Stomach (tissue), 9 donors: ENCODE data around the gene PLPPR2. TPM values are rescaled to one million over a fixed set of nuclear protein-coding genes. Genes with fewer than 3 reads are reported as not detected.
A peak's percentile ranks its signal among the peaks of the same experiment; 100 is the strongest.

Experiments
- DNase-seq, 2 donors: peaks; one replicate each; pipeline versions ENCODE4 v3.0.0 to v3.0.0-alpha.2; 2013 to 2019
- H3K27ac ChIP-seq, 5 donors: fragments of 200-600 bp in 4 of 5; sonication (generic) in 4 of 5; one replicate each; pipeline ENCODE4 v1.5.1; 2013 to 2019; ENCODE audit warnings: mild to moderate bottlenecking in 1 of 5, moderate library complexity in 1 of 5
- H3K27me3 ChIP-seq, 3 donors: fragments of 200-600 bp; sonication (generic); one replicate each; pipeline ENCODE4 v1.5.1; 2017 to 2019; ENCODE audit warnings: mixed run types in 1 of 3
- H3K36me3 ChIP-seq, 4 donors: fragments of 200-600 bp; sonication (generic); 1 replicate in 3 of 4; 2 replicates in 1 of 4; pipeline ENCODE4 v1.5.1; 2016 to 2019
- H3K4me1 ChIP-seq, 4 donors: fragments of 200-600 bp; sonication (generic); one replicate each; pipeline ENCODE4 v1.5.1; 2016 to 2019
- H3K4me3 ChIP-seq, 4 donors: fragments of 200-600 bp; sonication (generic) in 3 of 4; one replicate each; pipeline ENCODE4 v1.5.1; 2016 to 2019; ENCODE audit warnings: mild to moderate bottlenecking in 1 of 4
- H3K9me3 ChIP-seq, 4 donors: fragments of 200-600 bp; sonication (generic); one replicate each; pipeline ENCODE4 v1.5.1; 2016 to 2019
- CTCF ChIP-seq, 7 experiments: fragments of 450-650 bp in 4 of 7; fragments of 200-600 bp in 3 of 7; sonication (generic) in 3 of 7; IDR thresholded peaks; one replicate each; pipeline ENCODE4 v1.5.1; 2016 to 2019; ENCODE audit warnings: antibody characterized with exemption in 7 of 7, control low read depth in 2 of 7, mild to moderate bottlenecking in 1 of 7
- EP300 ChIP-seq: sonication (generic); formaldehyde crosslinking; IDR thresholded peaks from one replicate; pipeline ENCODE4 v1.6.1; 2017; ENCODE audit warnings: antibody characterized with exemption
- POLR2A ChIP-seq, 4 donors: fragments of 450-650 bp; IDR thresholded peaks; one replicate each; pipeline ENCODE4 v1.6.1; 2016; ENCODE audit warnings: antibody characterized with exemption in 4 of 4, control low read depth in 2 of 4, mild to moderate bottlenecking in 1 of 4, moderate library complexity in 1 of 4
- POLR2AphosphoS5 ChIP-seq, 3 donors: sonication (generic); formaldehyde crosslinking; IDR thresholded peaks; one replicate each; pipeline ENCODE4 v1.6.1; 2016; ENCODE audit warnings: antibody characterized with exemption in 3 of 3
- WGBS, 5 donors: extraction: QIAGEN DNeasy Blood & Tissue Kit in 3 of 5; methylation state at CpG; one replicate each; pipeline versions ENCODE4 v1.1.5 to v1.1.7; 2013 to 2018; 5-methylcytosine and 5-hydroxymethylcytosine counted together
- intact Hi-C: fragments of 100-400 bp; cut with DNase I; formaldehyde crosslinking; loops from one replicate; pipeline ENCODE4 v1.15.1; 2023; ENCODE audit warnings: low total_unique reads
- polyA plus RNA-seq, 3 donors: library from polyadenylated mRNA; stranded (reverse); fragments of 200-250 nt; gene quantifications; one replicate each; pipeline ENCODE4 v1.2.3, GENCODE V29; 2013
- total RNA-seq, 5 donors: library from RNA; depleted of rRNA; stranded (reverse); fragments of >200 nt; gene quantifications; one replicate each; pipeline versions ENCODE4 v1.1.0 to v1.2.3, GENCODE V29; 2014 to 2016
- donor health status: healthy with polysubstance abuse.
- donor health status: Bipolar disorder and iron deficiency.
- donor health status: healthy.

The PLPPR2 gene
- total and polyA plus RNA-seq, 8 donors, result 6.1 to 364 (median 9.8) TPM

- TF ChIP-seq POLR2A (IDR thresholded peaks at IDR 0.05) (no peak), CTCF (IDR thresholded peaks at IDR 0.05) (no peak), POLR2AphosphoS5 (IDR thresholded peaks at IDR 0.05) (no peak), EP300 (no peak)
- intact Hi-C loops, result no loop called here
- no peak overlapping the region for H3K27ac ChIP-seq
- peaks cover 12 to 93% (median 72%) of the 10 kb centered on the region in 4 donors for H3K36me3 ChIP-seq
- 59 to 69% (median 62%) methylated on average over 34 to 35 of the region's 35 CpGs for WGBS, 5 donors
- H3K4me1 ChIP-seq, result peaks cover 0 to 18% (median 12%) of the 10 kb centered on the region in 4 donors
- peak in 1 of 2 donors; percentile 52 for DNase-seq
- H3K9me3 ChIP-seq, result no peaks in the 10 kb centered on the region
- no peaks in the 10 kb centered on the region for H3K27me3 ChIP-seq
- H3K4me3 ChIP-seq, result peak overlapping the region in 1 of 4 donors; percentile 37
Observed at GRCh38 chr19:11361771-11362731, 6.8 kb downstream of the PLPPR2 start.

- no peak for DNase-seq
- no peaks in the 10 kb centered on the region for H3K27me3 ChIP-seq
- 93 to 98% (median 93%) methylated on average over 10 of the region's 10 CpGs for WGBS, 5 donors
- peaks cover 0 to 14% (median 12%) of the 10 kb centered on the region in 4 donors for H3K4me1 ChIP-seq
- H3K9me3 ChIP-seq, result no peaks in the 10 kb centered on the region
- intact Hi-C loops, result no loop called here
- TF ChIP-seq CTCF (IDR thresholded peaks at IDR 0.05) (no peak), EP300 (no peak), POLR2A (IDR thresholded peaks at IDR 0.05) (no peak), POLR2AphosphoS5 (IDR thresholded peaks at IDR 0.05) (no peak)
- no peak overlapping the region for H3K27ac ChIP-seq
- no peak overlapping the region for H3K4me3 ChIP-seq
- H3K36me3 ChIP-seq, result peaks cover 12 to 94% (median 83%) of the 10 kb centered on the region in 4 donors
Observed at GRCh38 chr19:11363881-11364280, 8.6 kb downstream of the PLPPR2 start.

- TF ChIP-seq POLR2A (IDR thresholded peaks at IDR 0.05), result no peak
- TF ChIP-seq CTCF (IDR thresholded peaks at IDR 0.05), result no peak
- no peak for TF ChIP-seq POLR2AphosphoS5 (IDR thresholded peaks at IDR 0.05)
- no peak for TF ChIP-seq EP300
- WGBS, 5 donors, result 89 to 93% (median 90%) methylated on average over 18 to 28 of the region's 28 CpGs
Observed at GRCh38 chr19:11364296-11364904, 9.2 kb downstream of the PLPPR2 start.

GRCh38 chr19:11364935-11365334 lies 9.7 kb downstream of the PLPPR2 start:
- no peaks in the 10 kb centered on the region for H3K27me3 ChIP-seq
- no peak for TF ChIP-seq CTCF (IDR thresholded peaks at IDR 0.05)
- TF ChIP-seq POLR2A (IDR thresholded peaks at IDR 0.05), result no peak
- no peak for TF ChIP-seq EP300
- no peak for TF ChIP-seq POLR2AphosphoS5 (IDR thresholded peaks at IDR 0.05)
- H3K27ac ChIP-seq, result no peak overlapping the region
- H3K36me3 ChIP-seq, result peaks cover 12 to 94% (median 82%) of the 10 kb centered on the region in 4 donors
- H3K4me1 ChIP-seq, result peaks cover 0 to 14% (median 12%) of the 10 kb centered on the region in 4 donors
- DNase-seq, result peak in 1 of 2 donors; percentile 31
- H3K9me3 ChIP-seq, result no peaks in the 10 kb centered on the region
- WGBS, 5 donors, result 74 to 88% (median 84%) methylated on average over 5 of the region's 5 CpGs
- no peak overlapping the region for H3K4me3 ChIP-seq
- intact Hi-C loops, result no loop called here

More at GRCh38 chr19:11364296-11364904, 9.2 kb downstream of the PLPPR2 start:
- Histone ChIP-seq H3K36me3 (peaks cover 12 to 94% (median 83%) of the 10 kb centered on the region in 4 donors), H3K27ac (no peak overlapping the region), H3K27me3 (no peaks in the 10 kb centered on the region), H3K9me3 (no peaks in the 10 kb centered on the region), H3K4me1 (peaks cover 0 to 14% (median 12%) of the 10 kb centered on the region in 4 donors), H3K4me3 (no peak overlapping the region)
- DNase-seq, result peak in 1 of 2 donors; percentile 2
- intact Hi-C loops, result no loop called here
